GM19023 (cell line): ENCODE measurements around the gene RRM1.
"Not testable (repeated sequence)": the region's sequence is repeated elsewhere in the genome, so short reads cannot be mapped to it uniquely, and the experiment has no call there.

Experiments used
- ATAC-seq: cut with Tn5 transposase; IDR thresholded peaks from one replicate; pipeline ENCODE4 v1.9.1; 2021; ENCODE audit warnings: mild to moderate bottlenecking, moderate library complexity; ENCODE audit not compliant: unreplicated experiment

Gene RRM1

GRCh38 chr11:4134806-4135205 is 40.2 kb downstream of the RRM1 start:
- ATAC-seq: no peak

GRCh38 chr11:4138497-4138896 is 43.9 kb downstream of the RRM1 start:
- no peak for ATAC-seq

GRCh38 chr11:4140067-4140636 is 45.6 kb downstream of the RRM1 start:
- ATAC-seq: no peak

- ATAC-seq: no peak
These were observed 51.6 kb downstream of the RRM1 start for GRCh38 chr11:4146070-4146771.

GRCh38 chr11:4146772-4147098 is 52.1 kb downstream of the RRM1 start:
- no peak for ATAC-seq

- ATAC-seq: no peak
These were observed 59.9 kb downstream of the RRM1 start for GRCh38 chr11:4154503-4154902.

GRCh38 chr11:4156571-4156970 is 62.0 kb downstream of the RRM1 start:
- no peak for ATAC-seq

GRCh38 chr11:4158818-4159217 is 64.2 kb downstream of the RRM1 start:
- ATAC-seq: not testable (repeated sequence)

GRCh38 chr11:4161305-4161704 is 66.7 kb downstream of the RRM1 start:
- no peak for ATAC-seq

- no peak for ATAC-seq
These were observed 70.4 kb downstream of the RRM1 start for GRCh38 chr11:4164884-4165590.

GRCh38 chr11:4167292-4167691 is 72.7 kb downstream of the RRM1 start:
- ATAC-seq: no peak

GRCh38 chr11:4167758-4168157 is 73.2 kb downstream of the RRM1 start:
- no peak for ATAC-seq

GRCh38 chr11:4175620-4176350 is 81.2 kb downstream of the RRM1 start:
- not testable (repeated sequence) for ATAC-seq

- ATAC-seq: no peak
These were observed 84.4 kb downstream of the RRM1 start for GRCh38 chr11:4178813-4179662.

GRCh38 chr11:4180441-4181183 is 86.0 kb downstream of the RRM1 start:
- ATAC-seq: no peak

GRCh38 chr11:4181782-4182721 is 87.5 kb downstream of the RRM1 start:
- peak; percentile 76 for ATAC-seq

GRCh38 chr11:4183410-4184057 is 88.9 kb downstream of the RRM1 start:
- no peak for ATAC-seq

- no peak for ATAC-seq
These were observed 89.7 kb downstream of the RRM1 start for GRCh38 chr11:4184163-4184916.
